ENCODE measurements around the gene SNRPN.

DNA sequence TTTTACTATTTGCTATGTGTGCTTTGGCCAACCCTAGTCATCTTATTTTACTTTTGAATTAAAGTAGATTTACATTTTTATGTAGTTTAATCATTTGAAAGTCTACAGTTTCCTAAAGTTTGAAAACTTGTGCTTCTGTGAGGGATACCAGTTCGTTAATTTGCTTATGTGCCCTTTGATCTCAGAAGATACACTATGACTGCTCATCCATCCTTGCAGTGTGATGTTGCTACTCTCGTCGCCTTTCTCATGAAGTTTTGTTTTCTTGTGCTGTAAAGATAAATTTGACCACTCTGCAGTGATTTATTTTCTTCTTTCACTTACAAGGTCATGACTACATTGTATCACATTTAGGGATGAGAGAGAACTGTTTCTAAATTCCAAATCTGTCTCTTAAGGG, 16.3 kb downstream of the SNRPN start:
- TF ChIP-seq, protein P1, sequence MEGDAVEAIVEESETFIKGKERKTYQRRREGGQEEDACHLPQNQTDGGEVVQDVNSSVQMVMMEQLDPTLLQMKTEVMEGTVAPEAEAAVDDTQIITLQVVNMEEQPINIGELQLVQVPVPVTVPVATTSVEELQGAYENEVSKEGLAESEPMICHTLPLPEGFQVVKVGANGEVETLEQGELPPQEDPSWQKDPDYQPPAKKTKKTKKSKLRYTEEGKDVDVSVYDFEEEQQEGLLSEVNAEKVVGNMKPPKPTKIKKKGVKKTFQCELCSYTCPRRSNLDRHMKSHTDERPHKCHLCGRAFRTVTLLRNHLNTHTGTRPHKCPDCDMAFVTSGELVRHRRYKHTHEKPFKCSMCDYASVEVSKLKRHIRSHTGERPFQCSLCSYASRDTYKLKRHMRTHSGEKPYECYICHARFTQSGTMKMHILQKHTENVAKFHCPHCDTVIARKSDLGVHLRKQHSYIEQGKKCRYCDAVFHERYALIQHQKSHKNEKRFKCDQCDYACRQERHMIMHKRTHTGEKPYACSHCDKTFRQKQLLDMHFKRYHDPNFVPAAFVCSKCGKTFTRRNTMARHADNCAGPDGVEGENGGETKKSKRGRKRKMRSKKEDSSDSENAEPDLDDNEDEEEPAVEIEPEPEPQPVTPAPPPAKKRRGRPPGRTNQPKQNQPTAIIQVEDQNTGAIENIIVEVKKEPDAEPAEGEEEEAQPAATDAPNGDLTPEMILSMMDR (IDR thresholded peaks at IDR 0.05): no peak
- no peak for TF ChIP-seq EZH2 (IDR thresholded peaks at IDR 0.05)

All from neural progenitor cell (in vitro differentiated cells).